ENCODE data around the gene ABCG4. TPM values are rescaled to one million over a fixed set of nuclear protein-coding genes. Genes with fewer than 3 reads are reported as not detected.

ABCG4 gene
- total and polyA plus RNA-seq, 2 of the 8 experiments (the other 6 are each of a cell fraction or from before 2014, with no cell fraction given): 1.8 to 2.3 TPM

DNA sequence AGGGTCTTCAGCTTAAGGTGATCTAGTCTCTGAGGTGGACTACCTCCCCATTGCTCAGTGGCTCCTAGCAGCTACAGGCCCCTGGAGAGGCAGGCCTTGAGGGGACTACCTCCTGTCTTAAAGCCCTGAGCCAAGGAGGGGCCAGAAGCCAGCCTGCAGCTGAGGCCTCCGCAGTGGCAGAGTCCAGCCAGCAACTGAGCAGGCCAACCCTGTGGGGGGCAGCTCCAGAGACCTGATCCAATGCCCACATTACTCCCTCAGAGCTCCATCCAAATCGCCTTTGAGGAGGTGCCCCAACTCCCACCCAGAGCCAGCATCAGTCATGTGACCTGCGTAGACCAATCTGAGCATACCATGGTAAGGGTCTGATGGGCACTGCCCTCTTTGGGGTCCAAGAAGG is 39.0 kb upstream of the ABCG4 start (continued):
- TF ChIP-seq, protein P1, sequence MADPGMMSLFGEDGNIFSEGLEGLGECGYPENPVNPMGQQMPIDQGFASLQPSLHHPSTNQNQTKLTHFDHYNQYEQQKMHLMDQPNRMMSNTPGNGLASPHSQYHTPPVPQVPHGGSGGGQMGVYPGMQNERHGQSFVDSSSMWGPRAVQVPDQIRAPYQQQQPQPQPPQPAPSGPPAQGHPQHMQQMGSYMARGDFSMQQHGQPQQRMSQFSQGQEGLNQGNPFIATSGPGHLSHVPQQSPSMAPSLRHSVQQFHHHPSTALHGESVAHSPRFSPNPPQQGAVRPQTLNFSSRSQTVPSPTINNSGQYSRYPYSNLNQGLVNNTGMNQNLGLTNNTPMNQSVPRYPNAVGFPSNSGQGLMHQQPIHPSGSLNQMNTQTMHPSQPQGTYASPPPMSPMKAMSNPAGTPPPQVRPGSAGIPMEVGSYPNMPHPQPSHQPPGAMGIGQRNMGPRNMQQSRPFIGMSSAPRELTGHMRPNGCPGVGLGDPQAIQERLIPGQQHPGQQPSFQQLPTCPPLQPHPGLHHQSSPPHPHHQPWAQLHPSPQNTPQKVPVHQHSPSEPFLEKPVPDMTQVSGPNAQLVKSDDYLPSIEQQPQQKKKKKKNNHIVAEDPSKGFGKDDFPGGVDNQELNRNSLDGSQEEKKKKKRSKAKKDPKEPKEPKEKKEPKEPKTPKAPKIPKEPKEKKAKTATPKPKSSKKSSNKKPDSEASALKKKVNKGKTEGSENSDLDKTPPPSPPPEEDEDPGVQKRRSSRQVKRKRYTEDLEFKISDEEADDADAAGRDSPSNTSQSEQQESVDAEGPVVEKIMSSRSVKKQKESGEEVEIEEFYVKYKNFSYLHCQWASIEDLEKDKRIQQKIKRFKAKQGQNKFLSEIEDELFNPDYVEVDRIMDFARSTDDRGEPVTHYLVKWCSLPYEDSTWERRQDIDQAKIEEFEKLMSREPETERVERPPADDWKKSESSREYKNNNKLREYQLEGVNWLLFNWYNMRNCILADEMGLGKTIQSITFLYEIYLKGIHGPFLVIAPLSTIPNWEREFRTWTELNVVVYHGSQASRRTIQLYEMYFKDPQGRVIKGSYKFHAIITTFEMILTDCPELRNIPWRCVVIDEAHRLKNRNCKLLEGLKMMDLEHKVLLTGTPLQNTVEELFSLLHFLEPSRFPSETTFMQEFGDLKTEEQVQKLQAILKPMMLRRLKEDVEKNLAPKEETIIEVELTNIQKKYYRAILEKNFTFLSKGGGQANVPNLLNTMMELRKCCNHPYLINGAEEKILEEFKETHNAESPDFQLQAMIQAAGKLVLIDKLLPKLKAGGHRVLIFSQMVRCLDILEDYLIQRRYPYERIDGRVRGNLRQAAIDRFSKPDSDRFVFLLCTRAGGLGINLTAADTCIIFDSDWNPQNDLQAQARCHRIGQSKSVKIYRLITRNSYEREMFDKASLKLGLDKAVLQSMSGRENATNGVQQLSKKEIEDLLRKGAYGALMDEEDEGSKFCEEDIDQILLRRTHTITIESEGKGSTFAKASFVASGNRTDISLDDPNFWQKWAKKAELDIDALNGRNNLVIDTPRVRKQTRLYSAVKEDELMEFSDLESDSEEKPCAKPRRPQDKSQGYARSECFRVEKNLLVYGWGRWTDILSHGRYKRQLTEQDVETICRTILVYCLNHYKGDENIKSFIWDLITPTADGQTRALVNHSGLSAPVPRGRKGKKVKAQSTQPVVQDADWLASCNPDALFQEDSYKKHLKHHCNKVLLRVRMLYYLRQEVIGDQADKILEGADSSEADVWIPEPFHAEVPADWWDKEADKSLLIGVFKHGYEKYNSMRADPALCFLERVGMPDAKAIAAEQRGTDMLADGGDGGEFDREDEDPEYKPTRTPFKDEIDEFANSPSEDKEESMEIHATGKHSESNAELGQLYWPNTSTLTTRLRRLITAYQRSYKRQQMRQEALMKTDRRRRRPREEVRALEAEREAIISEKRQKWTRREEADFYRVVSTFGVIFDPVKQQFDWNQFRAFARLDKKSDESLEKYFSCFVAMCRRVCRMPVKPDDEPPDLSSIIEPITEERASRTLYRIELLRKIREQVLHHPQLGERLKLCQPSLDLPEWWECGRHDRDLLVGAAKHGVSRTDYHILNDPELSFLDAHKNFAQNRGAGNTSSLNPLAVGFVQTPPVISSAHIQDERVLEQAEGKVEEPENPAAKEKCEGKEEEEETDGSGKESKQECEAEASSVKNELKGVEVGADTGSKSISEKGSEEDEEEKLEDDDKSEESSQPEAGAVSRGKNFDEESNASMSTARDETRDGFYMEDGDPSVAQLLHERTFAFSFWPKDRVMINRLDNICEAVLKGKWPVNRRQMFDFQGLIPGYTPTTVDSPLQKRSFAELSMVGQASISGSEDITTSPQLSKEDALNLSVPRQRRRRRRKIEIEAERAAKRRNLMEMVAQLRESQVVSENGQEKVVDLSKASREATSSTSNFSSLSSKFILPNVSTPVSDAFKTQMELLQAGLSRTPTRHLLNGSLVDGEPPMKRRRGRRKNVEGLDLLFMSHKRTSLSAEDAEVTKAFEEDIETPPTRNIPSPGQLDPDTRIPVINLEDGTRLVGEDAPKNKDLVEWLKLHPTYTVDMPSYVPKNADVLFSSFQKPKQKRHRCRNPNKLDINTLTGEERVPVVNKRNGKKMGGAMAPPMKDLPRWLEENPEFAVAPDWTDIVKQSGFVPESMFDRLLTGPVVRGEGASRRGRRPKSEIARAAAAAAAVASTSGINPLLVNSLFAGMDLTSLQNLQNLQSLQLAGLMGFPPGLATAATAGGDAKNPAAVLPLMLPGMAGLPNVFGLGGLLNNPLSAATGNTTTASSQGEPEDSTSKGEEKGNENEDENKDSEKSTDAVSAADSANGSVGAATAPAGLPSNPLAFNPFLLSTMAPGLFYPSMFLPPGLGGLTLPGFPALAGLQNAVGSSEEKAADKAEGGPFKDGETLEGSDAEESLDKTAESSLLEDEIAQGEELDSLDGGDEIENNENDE (IDR thresholded peaks at IDR 0.05; ENCODE audit: insufficient replicate concordance, low read length): no peak
- TF ChIP-seq CHD1 (IDR thresholded peaks at IDR 0.05; ENCODE audit: low read depth, low read length) (no peak), RNF2 (IDR thresholded peaks at IDR 0.05; ENCODE audit: borderline replicate concordance, low read depth, low read length, missing control alignments, poor library complexity, severe bottlenecking) (no peak), TAF1 (IDR thresholded peaks at IDR 0.05; ENCODE audit: low read depth, low read length) (no peak), RBBP5 (IDR thresholded peaks at IDR 0.05; ENCODE audit: borderline replicate concordance, low read depth, low read length) (no peak), POU5F1 (IDR thresholded peaks at IDR 0.05; ENCODE audit: low read depth, low read length) (no peak), CHD2 (IDR thresholded peaks at IDR 0.05; ENCODE audit: low read length) (no peak)

Data from H1 (cell line).